MCF 10A (cell line): ENCODE measurements around the gene RILP. TPM values are rescaled to one million over a fixed set of nuclear protein-coding genes. Genes with fewer than 3 reads are reported as not detected.

Experiments used
- BruUV-seq: library from RNA; stranded (reverse); fragments of 400-500 nt; replicated peaks from 2 replicates; lab custom pipeline; 2021; lab: Mats Ljungman, UMichigan
- CTCF ChIA-PET: fragments of 300-600 bp; sonication (Branson Sonifier 250); formaldehyde crosslinking; extraction: SDS; loops from one replicate; lab custom pipeline; 2021; ENCODE audit warnings: antibody characterized with exemption, inconsistent platforms; lab: Yijun Ruan, JAX
- POLR2A ChIA-PET: fragments of 300-600, 350-650 bp; sonication (Branson Sonifier 250); formaldehyde crosslinking; extraction: SDS; loops from one replicate; lab custom pipeline; 2020; ENCODE audit warnings: antibody characterized with exemption, inconsistent platforms; lab: Yijun Ruan, JAX
- DNase-seq: peaks from one replicate; pipeline ENCODE4 v3.0.0-alpha.2; 2018; ENCODE audit not compliant: unreplicated experiment
- H3K27ac Mint-ChIP-seq: one replicate; pipeline ENCODE4 v1.8.0; 2022; ENCODE audit warnings: mild to moderate bottlenecking, low read depth, mixed read lengths; ENCODE audit not compliant: unreplicated experiment
- H3K27me3 Mint-ChIP-seq: one replicate; pipeline ENCODE4 v1.8.0; 2022; ENCODE audit warnings: mixed read lengths; ENCODE audit not compliant: insufficient read depth, unreplicated experiment
- H3K36me3 Mint-ChIP-seq: one replicate; pipeline ENCODE4 v1.8.0; 2022; ENCODE audit warnings: mild to moderate bottlenecking, moderate library complexity, mixed read lengths; ENCODE audit not compliant: insufficient read depth, unreplicated experiment
- H3K4me1 Mint-ChIP-seq: one replicate; pipeline ENCODE4 v1.8.0; 2022; ENCODE audit warnings: mixed read lengths; ENCODE audit not compliant: insufficient read depth, unreplicated experiment
- H3K4me3 Mint-ChIP-seq: one replicate; pipeline ENCODE4 v1.8.0; 2022; ENCODE audit warnings: mild to moderate bottlenecking, moderate library complexity, mixed read lengths; ENCODE audit not compliant: unreplicated experiment
- H3K9me3 Mint-ChIP-seq: one replicate; pipeline ENCODE4 v1.8.0; 2022; ENCODE audit warnings: mixed read lengths; ENCODE audit not compliant: unreplicated experiment
- intact Hi-C: fragments of 100-400 bp; cut with micrococcal nuclease; formaldehyde crosslinking; loops from 2 replicates; pipeline ENCODE4 v1.14.1; 2022
- total RNA-seq: library from RNA; stranded (reverse); gene quantifications from 2 replicates; pipeline ENCODE4 v1.2.3, GENCODE V29; 2022
- TF ChIP-seq, protein P1 (sequence below): fragments of 200-600 bp; IDR thresholded peaks from one replicate; pipeline ENCODE4 v1.8.0; 2022; ENCODE audit warnings: antibody characterized with exemption, mild to moderate bottlenecking; ENCODE audit not compliant: unreplicated experiment

RILP gene
- total RNA-seq, 1 experiment from 2014 or later, result 2.6 TPM

DNA sequence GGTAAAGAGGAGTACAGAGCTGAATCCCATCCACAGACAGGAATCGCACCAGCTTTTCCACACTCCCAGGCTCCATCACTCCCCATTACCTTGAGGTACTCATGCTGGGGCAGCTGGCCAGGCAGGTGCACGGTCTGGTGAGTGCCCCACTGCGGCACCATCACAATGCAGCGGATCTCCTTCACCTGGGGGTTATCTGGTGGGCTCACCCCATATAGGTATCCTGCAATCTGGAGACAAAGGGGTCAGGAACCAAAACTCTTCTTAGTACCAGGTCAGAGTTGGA is 1.8 kb upstream of the RILP start:
- ChIA-PET POLR2A (interaction anchor here (1.6 to 3.8 kb wide), 2 partner anchors 18 to 34 kb away, joined by 7 to 48 read pairs; partner anchors contain the start of gene PRPF8), CTCF (interaction anchor here (1.0 to 1.9 kb wide), 4 partner anchors 8 to 77 kb away, joined by 3 to 8 read pairs (median 6); no protein-coding TSS in a partner anchor)
- H3K4me1 Mint-ChIP-seq, result no peaks in the 10 kb centered on the region
- TF ChIP-seq, protein P1, sequence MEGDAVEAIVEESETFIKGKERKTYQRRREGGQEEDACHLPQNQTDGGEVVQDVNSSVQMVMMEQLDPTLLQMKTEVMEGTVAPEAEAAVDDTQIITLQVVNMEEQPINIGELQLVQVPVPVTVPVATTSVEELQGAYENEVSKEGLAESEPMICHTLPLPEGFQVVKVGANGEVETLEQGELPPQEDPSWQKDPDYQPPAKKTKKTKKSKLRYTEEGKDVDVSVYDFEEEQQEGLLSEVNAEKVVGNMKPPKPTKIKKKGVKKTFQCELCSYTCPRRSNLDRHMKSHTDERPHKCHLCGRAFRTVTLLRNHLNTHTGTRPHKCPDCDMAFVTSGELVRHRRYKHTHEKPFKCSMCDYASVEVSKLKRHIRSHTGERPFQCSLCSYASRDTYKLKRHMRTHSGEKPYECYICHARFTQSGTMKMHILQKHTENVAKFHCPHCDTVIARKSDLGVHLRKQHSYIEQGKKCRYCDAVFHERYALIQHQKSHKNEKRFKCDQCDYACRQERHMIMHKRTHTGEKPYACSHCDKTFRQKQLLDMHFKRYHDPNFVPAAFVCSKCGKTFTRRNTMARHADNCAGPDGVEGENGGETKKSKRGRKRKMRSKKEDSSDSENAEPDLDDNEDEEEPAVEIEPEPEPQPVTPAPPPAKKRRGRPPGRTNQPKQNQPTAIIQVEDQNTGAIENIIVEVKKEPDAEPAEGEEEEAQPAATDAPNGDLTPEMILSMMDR, result no peak
- H3K27me3 Mint-ChIP-seq, result no peaks in the 10 kb centered on the region
- H3K27ac Mint-ChIP-seq, result no peak overlapping the region
- H3K9me3 Mint-ChIP-seq, result no peaks in the 10 kb centered on the region
- DNase-seq, result no peak
- H3K4me3 Mint-ChIP-seq, result no peak overlapping the region
- peaks cover 66% of the 10 kb centered on the region for H3K36me3 Mint-ChIP-seq
- no TSS peak for BruUV-seq
- intact Hi-C loops, result no loop called here

DNA sequence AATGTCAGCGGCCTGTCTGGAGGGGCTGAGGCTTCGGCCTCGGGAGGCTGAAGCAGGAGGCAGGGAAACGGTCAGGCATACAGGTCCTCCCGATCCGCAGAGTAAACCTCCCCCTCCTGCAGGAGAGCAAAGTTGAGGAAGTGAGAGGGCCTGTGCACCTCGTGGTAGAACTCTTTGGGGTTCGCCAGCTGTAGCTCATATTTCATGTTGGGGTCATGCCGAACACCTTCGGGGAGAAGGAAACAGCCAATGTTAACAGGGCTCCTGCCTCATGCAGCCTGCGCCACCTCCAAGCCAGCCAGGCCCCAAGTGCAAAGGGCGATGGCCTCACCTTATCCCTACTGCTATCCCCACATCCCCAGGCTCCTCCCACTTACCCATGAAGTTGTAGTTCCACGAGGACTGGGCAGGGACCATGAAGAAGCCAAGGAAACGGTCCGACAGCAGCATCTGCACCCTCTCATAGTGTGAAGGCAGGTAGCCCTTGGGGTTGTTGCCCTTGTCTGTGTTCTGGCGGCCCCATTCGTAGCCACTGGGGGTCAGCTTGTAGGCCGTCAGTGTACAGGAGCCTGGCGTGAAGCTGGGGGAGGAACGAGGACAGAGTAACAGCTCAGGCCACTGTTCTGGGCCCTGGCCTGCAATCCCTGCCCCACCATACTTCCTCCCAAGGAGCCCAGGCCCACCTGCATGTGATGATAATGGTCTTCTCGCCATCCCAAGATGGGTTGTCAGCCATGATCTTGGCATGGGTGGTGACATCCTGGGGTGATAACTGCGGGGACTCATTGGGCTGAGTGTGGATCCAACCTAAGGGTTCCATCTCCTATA is 1.3 kb upstream of the RILP start:
- CTCF ChIA-PET, result interaction anchor here (0.6 to 3.5 kb wide), 10 partner anchors 9 to 703 kb away, joined by 3 to 37 read pairs (median 5); no protein-coding TSS in a partner anchor
- Mint-ChIP-seq H3K9me3 (no peaks in the 10 kb centered on the region), H3K27ac (no peak overlapping the region), H3K36me3 (peaks cover 60% of the 10 kb centered on the region), H3K4me1 (no peaks in the 10 kb centered on the region), H3K27me3 (no peaks in the 10 kb centered on the region), H3K4me3 (no peak overlapping the region)
- TF ChIP-seq, protein P1, result no peak
- intact Hi-C loops, result no loop called here
- BruUV-seq, result TSS peak; percentile 79
- POLR2A ChIA-PET, result interaction anchor here (1.0 to 3.8 kb wide), 19 partner anchors 8 to 196 kb away, joined by 3 to 48 read pairs (median 7); partner anchors contain the start of genes INPP5K, PITPNA, PRPF8 and RPA1
- DNase-seq, result no peak

DNA sequence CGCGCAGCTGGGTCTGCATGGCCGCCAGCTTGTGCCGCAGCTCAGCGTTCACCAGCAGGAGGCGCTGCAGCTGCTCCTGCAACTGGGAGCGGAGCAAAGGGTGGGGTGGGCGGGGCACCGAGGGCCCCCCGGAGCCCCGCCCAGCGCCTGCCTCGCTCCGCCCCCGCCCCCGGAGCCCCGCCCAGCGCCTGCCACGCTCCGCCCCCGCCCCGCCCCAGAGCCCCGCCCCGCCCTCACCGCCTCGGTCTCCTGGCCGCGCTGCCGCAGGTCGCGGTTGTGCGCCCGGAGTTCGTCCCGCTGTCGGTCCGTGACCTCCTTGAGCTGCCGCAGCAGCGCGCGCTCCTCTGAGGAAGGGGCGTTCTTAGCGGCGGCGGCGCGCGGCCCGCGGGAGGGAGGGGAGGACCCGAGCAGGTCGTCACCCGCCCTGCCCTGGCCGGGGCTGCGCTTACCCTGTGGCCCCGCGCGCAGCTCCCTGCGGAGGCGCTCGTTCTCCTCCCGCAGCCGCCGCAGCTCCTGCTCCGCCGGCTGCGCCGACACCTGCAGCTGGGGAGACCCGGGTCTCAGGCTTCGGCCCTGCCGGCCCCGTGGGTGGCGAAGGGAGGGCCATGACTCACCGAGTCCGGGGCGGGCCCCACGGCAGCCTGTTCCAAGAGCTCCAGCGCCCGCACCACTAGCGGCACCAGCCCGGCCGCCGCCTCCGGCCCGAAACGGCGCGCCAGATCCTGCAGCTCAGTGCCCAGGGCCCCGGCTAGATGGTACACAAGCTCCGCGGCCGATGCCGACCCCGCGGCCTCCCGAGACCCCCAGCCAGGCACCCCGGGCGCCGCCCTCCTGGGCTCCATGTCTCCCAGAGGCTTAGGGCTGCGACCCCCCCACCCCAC is 463 bp downstream of the RILP start:
- H3K27me3 Mint-ChIP-seq, result no peaks in the 10 kb centered on the region
- intact Hi-C loops, result loop anchor here (2.0 kb wide), 2 partner anchors 68 to 72 kb away; no protein-coding TSS in a partner anchor
- ChIA-PET POLR2A (interaction anchor here (0.6 to 3.8 kb wide), 34 partner anchors 8 to 390 kb away, joined by 3 to 48 read pairs (median 5); partner anchors contain the start of genes INPP5K, PITPNA, PRPF8 and RPA1), CTCF (interaction anchor here (0.5 to 3.5 kb wide), 24 partner anchors 10 to 252 kb away, joined by 3 to 37 read pairs (median 4); partner anchors contain the start of gene SLC43A2)
- peaks cover 43% of the 10 kb centered on the region for H3K36me3 Mint-ChIP-seq
- TF ChIP-seq, protein P1, result peak; percentile 82
- H3K4me3 Mint-ChIP-seq, result peak overlapping the region; percentile 70
- BruUV-seq, result no TSS peak
- DNase-seq, result peak; percentile 89
- H3K27ac Mint-ChIP-seq, result peak overlapping the region; percentile 23
- no peaks in the 10 kb centered on the region for H3K9me3 Mint-ChIP-seq
- H3K4me1 Mint-ChIP-seq, result peaks cover 4% of the 10 kb centered on the region
